BE2C (cell line): ENCODE data around the gene REEP6.

Source experiments
- DNase-seq: peaks from one replicate; pipeline ENCODE4 v3.0.0-alpha.2; 2020
- H3K27me3 ChIP-seq: fragments of 250-450 bp; sonication (Bioruptor Pico); 2 replicates; pipeline ENCODE4 v1.5.1; 2020; ENCODE audit warnings: mild to moderate bottlenecking
- H3K36me3 ChIP-seq: fragments of 250-450 bp; sonication (Bioruptor Pico); 2 replicates; pipeline ENCODE4 v1.5.1; 2020; ENCODE audit warnings: mild to moderate bottlenecking
- H3K4me1 ChIP-seq: fragments of 250-450 bp; sonication (Bioruptor Pico); 2 replicates; pipeline ENCODE4 v1.5.1; 2020
- H3K4me3 ChIP-seq: 2 replicates; pipeline ENCODE4 v1.5.1; 2011; ENCODE audit warnings: low read depth, low read length
- H3K9me3 ChIP-seq: fragments of 250-450 bp; sonication (Bioruptor Pico); 2 replicates; pipeline ENCODE4 v1.5.1; 2020
- TF ChIP-seq, protein P1 (sequence below): IDR thresholded peaks from 2 replicates; pipeline ENCODE4 v1.5.1; 2012; ENCODE audit warnings: mild to moderate bottlenecking, low read depth, low read length

The REEP6 gene

GRCh38 chr19:1471515-1472160 is 19.3 kb upstream of the REEP6 start:
- H3K4me1 ChIP-seq = peaks cover 14% of the 10 kb centered on the region
- H3K27me3 ChIP-seq = no peaks in the 10 kb centered on the region

DNA sequence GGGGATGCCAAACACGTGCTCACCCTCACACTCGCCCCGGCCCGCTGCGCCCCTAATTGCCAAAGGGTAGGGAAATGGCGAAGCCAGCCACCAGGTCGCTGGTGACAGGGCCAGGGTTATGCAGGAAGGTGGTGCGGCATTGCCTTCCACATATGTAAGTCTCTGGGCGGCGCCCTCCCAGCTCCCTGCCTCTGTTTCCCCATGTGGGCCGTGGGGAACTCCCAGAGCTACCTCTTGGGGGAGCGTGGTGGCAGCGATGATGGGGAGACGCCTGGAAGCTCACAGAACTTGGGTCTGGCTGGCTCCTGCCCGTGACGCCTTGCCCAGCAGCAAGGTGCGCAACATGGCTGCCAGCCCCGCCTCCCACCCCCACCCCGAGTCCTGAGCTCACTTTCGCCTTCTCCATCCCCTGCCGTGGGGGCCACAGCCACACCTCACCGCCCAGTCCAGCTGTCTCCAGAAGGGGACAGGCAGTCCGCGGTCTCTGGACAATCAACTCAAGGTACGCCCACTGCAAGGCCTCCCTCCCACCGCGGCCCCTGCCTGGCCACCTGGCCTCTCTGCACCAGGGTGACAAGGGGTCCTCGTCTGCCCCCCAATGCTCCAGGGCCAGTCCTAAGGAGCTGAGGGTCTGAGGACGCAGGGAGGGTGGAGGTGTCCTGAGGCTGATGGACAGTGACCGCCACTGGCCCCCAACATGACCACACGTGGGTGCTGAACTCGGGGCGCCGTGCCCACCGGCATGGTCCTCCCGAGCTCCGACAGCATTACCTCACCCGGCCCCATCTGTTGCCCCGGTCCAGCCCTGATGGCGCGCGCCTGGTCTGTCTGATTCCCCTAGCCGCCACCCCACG is 18.5 kb upstream of the REEP6 start:
- no peak for DNase-seq

More at GRCh38 chr19:1471515-1472160, 19.3 kb upstream of the REEP6 start:
- no peaks in the 10 kb centered on the region for H3K9me3 ChIP-seq
- TF ChIP-seq, protein P1, sequence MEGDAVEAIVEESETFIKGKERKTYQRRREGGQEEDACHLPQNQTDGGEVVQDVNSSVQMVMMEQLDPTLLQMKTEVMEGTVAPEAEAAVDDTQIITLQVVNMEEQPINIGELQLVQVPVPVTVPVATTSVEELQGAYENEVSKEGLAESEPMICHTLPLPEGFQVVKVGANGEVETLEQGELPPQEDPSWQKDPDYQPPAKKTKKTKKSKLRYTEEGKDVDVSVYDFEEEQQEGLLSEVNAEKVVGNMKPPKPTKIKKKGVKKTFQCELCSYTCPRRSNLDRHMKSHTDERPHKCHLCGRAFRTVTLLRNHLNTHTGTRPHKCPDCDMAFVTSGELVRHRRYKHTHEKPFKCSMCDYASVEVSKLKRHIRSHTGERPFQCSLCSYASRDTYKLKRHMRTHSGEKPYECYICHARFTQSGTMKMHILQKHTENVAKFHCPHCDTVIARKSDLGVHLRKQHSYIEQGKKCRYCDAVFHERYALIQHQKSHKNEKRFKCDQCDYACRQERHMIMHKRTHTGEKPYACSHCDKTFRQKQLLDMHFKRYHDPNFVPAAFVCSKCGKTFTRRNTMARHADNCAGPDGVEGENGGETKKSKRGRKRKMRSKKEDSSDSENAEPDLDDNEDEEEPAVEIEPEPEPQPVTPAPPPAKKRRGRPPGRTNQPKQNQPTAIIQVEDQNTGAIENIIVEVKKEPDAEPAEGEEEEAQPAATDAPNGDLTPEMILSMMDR = peak; percentile 20; the same call in 1 of the 2 replicates
- no peak overlapping the region for H3K4me3 ChIP-seq
- no peak for DNase-seq
- H3K36me3 ChIP-seq = peaks cover 8% of the 10 kb centered on the region

DNA sequence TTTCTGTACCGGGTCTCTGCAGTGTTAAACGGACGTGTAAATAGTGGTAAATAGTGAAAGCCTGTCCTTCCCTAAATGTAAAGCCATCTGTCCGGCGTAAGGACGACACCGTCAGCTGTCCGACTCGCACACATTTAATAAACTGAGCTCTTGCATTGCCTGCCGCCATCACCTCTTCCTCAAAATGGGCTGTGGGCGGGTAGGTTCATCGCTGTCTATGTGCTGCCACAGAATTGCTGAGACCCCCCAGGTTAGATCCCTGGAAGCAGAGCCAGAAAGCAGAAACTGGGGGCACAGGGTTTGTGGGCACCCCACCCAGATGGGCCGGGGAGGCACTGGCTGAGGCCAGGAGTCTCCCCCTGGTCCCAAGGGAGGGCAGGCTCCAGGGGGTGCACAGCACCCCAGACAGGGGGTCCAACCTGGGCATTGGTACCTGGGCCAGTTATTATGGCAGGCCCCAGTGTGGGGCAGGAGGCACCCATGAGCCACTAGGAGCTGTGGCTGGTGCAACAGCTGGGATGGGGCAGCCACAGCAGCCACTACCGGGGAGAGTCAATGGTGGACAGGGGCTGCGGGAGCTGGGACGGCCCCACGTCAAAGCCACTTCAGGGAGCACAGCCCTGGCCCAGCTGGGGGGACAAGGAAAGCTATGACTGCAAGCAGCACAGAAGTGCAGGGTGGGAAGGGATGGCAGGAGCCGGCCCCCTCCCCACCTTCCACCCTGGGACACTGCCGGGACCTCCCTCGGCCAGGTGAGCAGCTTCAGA is 17.7 kb upstream of the REEP6 start:
- TF ChIP-seq, protein P1 = no peak
- DNase-seq = no peak
- Histone ChIP-seq H3K36me3 (peaks cover 8% of the 10 kb centered on the region), H3K4me3 (no peak overlapping the region), H3K27me3 (no peaks in the 10 kb centered on the region), H3K4me1 (peaks cover 14% of the 10 kb centered on the region), H3K9me3 (no peaks in the 10 kb centered on the region)

More for the DNA sequence above, 18.5 kb upstream of the REEP6 start:
- peaks cover 14% of the 10 kb centered on the region for H3K4me1 ChIP-seq
- no peaks in the 10 kb centered on the region for H3K27me3 ChIP-seq
- TF ChIP-seq, protein P1 = no peak
- H3K4me3 ChIP-seq = no peak overlapping the region
- H3K9me3 ChIP-seq = no peaks in the 10 kb centered on the region
- peaks cover 8% of the 10 kb centered on the region for H3K36me3 ChIP-seq

DNA sequence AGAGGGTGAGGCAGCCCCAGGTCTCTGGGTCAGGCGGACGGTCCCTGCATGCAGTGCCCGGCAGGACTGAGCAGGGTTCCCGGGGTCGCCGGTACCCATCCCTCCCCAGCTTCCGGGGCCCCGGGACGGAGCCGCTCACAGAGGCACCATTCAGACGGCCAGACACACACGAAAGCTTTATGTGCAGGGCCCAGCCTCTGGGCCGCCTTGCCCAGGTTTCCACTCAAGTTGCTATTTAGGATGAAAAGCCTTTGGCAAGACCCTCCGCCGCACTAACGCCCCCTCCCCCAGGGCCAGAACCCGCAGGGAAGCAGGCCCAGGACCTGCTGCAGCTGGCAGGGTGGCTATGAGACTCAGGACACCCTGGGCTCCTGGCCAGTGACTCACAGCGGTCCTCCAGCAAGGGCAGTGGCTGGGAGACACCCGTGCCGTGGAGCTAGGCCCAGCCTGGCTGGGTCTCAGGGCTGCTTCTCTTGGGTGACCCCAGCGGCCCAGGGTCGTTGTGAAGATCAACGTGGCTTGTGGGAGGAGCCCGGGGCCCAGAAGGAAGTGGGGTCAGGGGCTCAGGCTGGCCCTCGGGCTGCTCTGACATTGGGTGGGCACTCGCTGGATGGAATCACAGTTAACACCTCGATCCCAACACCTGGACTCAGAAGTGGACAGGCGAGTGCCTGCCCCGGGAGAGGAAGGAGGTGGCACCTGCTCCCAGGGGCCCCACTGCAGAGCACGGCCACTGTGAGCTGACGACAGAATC is 16.8 kb upstream of the REEP6 start:
- Histone ChIP-seq H3K9me3 (no peaks in the 10 kb centered on the region), H3K4me3 (no peak overlapping the region), H3K36me3 (peaks cover 8% of the 10 kb centered on the region), H3K4me1 (peaks cover 14% of the 10 kb centered on the region), H3K27me3 (no peaks in the 10 kb centered on the region)
- TF ChIP-seq, protein P1 = no peak
- DNase-seq = no peak

- H3K4me1 ChIP-seq = peaks cover 14% of the 10 kb centered on the region
- no peak overlapping the region for H3K4me3 ChIP-seq
- H3K9me3 ChIP-seq = no peaks in the 10 kb centered on the region
- H3K27me3 ChIP-seq = no peaks in the 10 kb centered on the region
- TF ChIP-seq, protein P1 = no peak
- no peak for DNase-seq
- H3K36me3 ChIP-seq = peaks cover 7% of the 10 kb centered on the region
Observed at GRCh38 chr19:1474765-1475351, 16.1 kb upstream of the REEP6 start.
